RWPE1 (cell line): ENCODE data around the gene C1orf52.
A peak's percentile ranks its signal among the peaks of the same experiment; 100 is the strongest.

Experiments
- CTCF ChIA-PET: fragments of 350-600 bp; sonication (Branson Sonifier 250); formaldehyde crosslinking; extraction: SDS; loops from one replicate; lab custom pipeline; 2021; lab: Yijun Ruan, JAX
- POLR2A ChIA-PET: fragments of 400-600 bp; formaldehyde crosslinking; extraction: SDS; loops from one replicate; lab custom pipeline; 2020; ENCODE audit warnings: antibody characterized with exemption; ENCODE audit not compliant: low non-redundant PET; lab: Yijun Ruan, JAX
- DNase-seq: peaks from one replicate; pipeline ENCODE4 v3.0.0; 2012; ENCODE audit warnings: low spot score
- H3K27ac ChIP-seq: fragments of 450-650 bp; 2 replicates; pipeline ENCODE4 v1.5.1; 2017
- CTCF ChIP-seq: fragments of 450-650 bp; conservative IDR thresholded peaks from 2 replicates; pipeline ENCODE4 v1.5.1; 2017; ENCODE audit warnings: low read depth, mild to moderate bottlenecking

The C1orf52 gene

GRCh38 chr1:85203573-85204171 is 55.8 kb downstream of the C1orf52 start:
- no peak for DNase-seq
- H3K27ac ChIP-seq = no peak overlapping the region
- ChIA-PET POLR2A (no interaction called here), CTCF (no interaction called here)
- no peak for TF ChIP-seq CTCF

GRCh38 chr1:85202864-85203255 is 56.6 kb downstream of the C1orf52 start:
- DNase-seq = no peak
- no peak for TF ChIP-seq CTCF
- ChIA-PET POLR2A (no interaction called here), CTCF (interaction anchor here (0.6 to 0.8 kb wide), 2 partner anchors 37 to 94 kb away, joined by 3 read pairs; no protein-coding TSS in a partner anchor)
- no peak overlapping the region for H3K27ac ChIP-seq

- ChIA-PET CTCF (interaction anchor here (0.6 to 0.8 kb wide), 2 partner anchors 93 to 177 kb away, joined by 3 read pairs; no protein-coding TSS in a partner anchor), POLR2A (no interaction called here)
- no peak for TF ChIP-seq CTCF
- no peak overlapping the region for H3K27ac ChIP-seq
- peak; percentile 25 for DNase-seq
Measured at GRCh38 chr1:85202092-85202863, 57.2 kb downstream of the C1orf52 start.

GRCh38 chr1:85201340-85202091 is 57.9 kb downstream of the C1orf52 start:
- ChIA-PET CTCF (interaction anchor here (0.6 kb wide), 2 partner anchors 176 to 184 kb away, joined by 3 to 6 read pairs; no protein-coding TSS in a partner anchor), POLR2A (no interaction called here)
- TF ChIP-seq CTCF = no peak
- H3K27ac ChIP-seq = no peak overlapping the region
- peak; percentile 68 for DNase-seq

- DNase-seq = peak; percentile 66
- no peak within 1 kb of the TSS for H3K27ac ChIP-seq
- TF ChIP-seq CTCF = no peak
- CTCF ChIA-PET = interaction anchor here (0.6 kb wide), 1 partner anchor 243 kb away, joined by 4 read pairs; no protein-coding TSS in a partner anchor
- POLR2A ChIA-PET = interaction anchor here (0.7 to 1.1 kb wide), 2 partner anchors 24 to 31 kb away, joined by 3 read pairs; no protein-coding TSS in a partner anchor
Measured at GRCh38 chr1:85200463-85201339, 58.8 kb downstream of the C1orf52 start, which contains the start of gene SYDE2. Gene SYDE2, minus strand, starts transcription at chr1:85201016. Its CDS starts 20 bp downstream, at chr1:85200996.
